Stimulated activated CD4-positive, alpha-beta T cell treated with anti-CD3 and anti-CD28 coated beads, Interleukin-12 subunit alpha, Interleukin-12 subunit beta, amount 100 ng/mL, for 4 hours (primary cell): ENCODE measurements around the gene PHEX.

ENCODE experiments used
- DNase-seq: peaks from one replicate; pipeline ENCODE4 v3.0.0-alpha.2; 2020

The PHEX gene

DNA sequence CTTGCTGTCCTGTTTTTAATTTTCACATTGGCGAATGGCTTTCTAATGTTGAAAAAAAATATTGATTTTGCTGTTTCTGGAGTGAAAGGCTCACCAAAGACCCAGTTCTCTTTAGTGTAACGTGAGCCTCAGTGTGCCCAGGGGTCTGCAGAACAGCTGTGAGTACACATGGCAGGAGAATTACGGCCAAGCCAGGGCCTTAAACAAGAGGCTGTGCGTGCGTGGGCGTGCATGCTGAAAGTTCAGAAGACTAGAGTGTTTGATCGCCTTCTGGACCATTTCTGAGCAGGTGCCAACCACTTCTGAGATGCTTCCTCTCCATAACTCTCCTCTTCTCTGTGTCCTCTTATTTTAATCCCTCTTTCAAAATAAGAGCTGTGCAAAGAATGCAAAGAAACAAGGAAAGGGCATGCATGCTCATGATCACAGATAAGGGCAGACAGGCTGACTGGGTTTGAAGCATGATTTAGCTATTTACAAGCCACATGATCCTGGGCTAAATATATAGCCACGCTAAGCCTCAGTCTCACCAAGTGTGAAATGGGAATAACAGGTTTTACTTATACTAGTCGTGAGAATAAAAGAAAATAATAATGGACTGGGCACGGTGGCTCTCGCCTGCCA, 9.9 kb downstream of the PHEX start:
- DNase-seq, result no peak

GRCh38 chrX:22043872-22044271, 11.7 kb downstream of the PHEX start:
- DNase-seq, result no peak

- no peak for DNase-seq
These were observed 15.3 kb downstream of the PHEX start for GRCh38 chrX:22047468-22047867.

GRCh38 chrX:22053481-22053880, 21.4 kb downstream of the PHEX start:
- no peak for DNase-seq

DNA sequence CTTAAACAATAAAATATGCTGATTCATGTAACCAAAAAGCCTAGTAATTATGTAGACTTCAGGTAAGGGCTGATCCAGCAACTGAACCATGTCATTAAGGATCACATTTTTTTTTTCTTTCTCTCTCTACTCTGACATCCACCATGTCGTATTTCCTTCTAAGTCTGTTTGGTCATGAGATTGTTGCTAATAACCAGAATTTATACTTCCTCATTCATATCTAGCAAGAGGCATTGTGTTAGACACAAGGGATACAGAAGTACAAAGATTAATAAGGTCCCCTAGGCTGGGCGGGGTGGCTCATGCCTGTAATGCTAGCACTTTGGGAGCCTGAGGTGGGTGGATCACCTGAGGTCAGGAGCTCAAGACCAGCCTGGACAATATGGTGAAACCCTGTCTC, 24.1 kb downstream of the PHEX start:
- DNase-seq, result no peak

DNA sequence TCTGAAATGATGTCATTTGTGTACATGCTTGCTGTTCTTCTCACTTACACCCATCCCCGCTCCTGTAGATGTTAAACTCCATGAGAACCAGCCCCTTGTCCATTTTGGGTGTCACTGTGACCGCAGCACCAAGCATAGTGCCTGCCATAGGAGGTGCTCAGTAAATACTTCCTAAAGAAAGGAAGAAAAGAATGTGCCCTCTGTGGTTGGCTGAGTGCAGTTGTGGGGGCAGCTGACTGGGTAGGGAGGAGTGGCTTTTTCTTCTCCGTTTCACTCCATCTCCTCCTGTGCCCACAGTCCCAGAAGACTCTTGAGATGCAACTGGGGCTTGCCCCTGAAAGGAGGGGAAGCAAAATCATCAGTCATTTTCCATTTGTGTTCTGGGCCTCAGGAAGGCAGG, 25.5 kb downstream of the PHEX start:
- DNase-seq, result no peak

DNA sequence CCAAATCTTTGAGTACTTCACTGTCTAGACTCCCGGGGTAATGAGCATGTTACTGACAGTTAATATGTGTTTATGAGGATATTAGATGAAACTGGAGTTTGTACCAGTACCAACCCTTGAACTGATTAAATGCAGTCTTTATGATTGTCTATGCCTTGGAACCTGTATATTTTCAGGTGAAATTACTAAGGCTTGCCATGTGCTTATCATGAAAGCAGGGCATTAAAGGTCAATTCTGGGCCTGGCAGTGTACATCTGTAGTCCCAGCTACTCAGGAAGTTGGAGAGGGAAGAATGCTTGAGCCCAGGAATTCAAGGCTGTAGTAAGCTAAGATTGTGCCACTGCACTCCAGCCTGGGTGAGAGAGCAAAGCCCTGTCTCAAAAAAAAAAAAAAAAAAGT, 27.6 kb downstream of the PHEX start:
- no peak for DNase-seq

DNA sequence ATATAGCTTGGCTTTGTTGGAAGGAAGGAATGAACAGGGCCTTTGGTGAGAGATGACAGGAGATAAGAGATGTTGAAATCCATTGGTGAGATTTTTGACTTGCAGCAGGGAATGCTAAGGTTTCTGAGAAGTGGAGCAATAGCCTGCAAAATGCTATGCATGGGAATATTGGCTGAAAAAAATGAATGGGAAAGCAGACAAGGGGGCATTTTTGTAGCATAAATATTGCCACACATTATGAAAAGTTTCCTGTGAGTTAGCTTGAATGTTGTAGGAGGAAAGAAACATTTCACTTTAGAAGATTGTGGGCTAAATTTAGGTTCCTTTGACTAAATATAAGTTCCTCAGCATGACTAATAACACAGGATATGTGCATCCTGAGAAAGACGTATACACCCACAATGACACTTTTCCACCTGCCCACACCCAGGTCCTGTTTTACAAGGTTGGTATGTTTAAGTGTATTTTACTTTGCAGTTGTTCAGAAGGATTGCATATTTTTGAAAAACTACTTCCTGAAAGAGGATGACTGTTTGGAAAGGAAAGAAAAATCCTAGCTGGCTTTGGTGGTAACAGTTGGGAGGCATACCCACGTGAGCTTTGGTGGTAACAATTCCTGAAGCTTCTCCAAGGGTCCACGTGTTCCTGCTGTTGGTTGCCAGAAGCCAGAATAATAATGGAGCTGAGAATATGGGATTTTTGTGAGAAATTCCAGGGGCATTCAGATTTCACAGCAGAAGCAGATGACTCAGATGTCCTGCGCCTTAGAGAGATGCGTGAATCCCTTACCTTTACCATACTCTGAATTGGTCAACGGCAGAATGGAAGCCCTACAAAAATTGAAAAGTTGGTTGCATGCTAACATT, 28.5 kb downstream of the PHEX start:
- no peak for DNase-seq

GRCh38 chrX:22063284-22063683, 31.2 kb downstream of the PHEX start:
- DNase-seq, result peak; percentile 16

DNA sequence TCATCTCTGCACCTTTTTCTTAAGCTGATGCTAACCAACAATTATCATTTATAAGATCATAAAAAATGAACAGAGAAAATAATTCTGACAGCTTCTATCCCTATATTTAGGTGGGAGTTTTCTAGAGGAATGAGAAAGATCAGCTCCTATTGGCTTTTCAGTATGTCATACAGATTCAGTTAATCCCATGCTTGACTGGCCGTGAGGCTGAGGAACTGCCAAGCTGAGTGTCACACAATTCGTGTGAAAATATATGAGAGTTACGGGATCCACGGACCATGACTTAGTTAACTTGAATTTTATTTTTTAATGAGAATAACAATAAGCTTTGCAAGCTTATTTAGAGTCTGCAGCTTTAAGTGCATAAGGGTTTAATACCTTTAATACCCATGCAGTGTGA, 37.5 kb downstream of the PHEX start:
- no peak for DNase-seq

DNA sequence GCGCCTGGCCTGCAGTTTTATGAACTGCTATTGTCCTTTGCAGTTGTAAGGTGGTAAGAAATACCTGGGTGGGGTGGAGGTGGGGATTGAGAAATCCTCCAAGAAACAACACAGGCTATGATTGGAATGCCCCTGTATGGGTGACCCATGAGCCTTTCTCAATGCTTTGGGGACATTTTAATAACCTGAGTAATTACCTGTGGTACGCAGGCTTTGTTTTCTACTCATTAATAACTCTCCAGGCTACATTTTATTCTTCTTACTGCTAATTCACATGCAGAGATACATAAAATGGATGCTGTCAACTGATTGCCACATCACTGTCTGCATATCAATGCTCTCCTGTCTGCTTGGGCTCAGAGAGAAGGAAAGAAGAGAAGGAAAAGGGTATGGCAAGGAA, 41.8 kb downstream of the PHEX start:
- no peak for DNase-seq

GRCh38 chrX:22078117-22078516, 46.0 kb downstream of the PHEX start:
- no peak for DNase-seq

GRCh38 chrX:22081475-22082092, 49.5 kb downstream of the PHEX start:
- DNase-seq, result peak; percentile 58

- no peak for DNase-seq
These were observed 53.9 kb downstream of the PHEX start for GRCh38 chrX:22086003-22086402.

GRCh38 chrX:22087011-22087557, 55.0 kb downstream of the PHEX start:
- DNase-seq, result no peak

GRCh38 chrX:22088326-22088725, 56.2 kb downstream of the PHEX start:
- no peak for DNase-seq

DNA sequence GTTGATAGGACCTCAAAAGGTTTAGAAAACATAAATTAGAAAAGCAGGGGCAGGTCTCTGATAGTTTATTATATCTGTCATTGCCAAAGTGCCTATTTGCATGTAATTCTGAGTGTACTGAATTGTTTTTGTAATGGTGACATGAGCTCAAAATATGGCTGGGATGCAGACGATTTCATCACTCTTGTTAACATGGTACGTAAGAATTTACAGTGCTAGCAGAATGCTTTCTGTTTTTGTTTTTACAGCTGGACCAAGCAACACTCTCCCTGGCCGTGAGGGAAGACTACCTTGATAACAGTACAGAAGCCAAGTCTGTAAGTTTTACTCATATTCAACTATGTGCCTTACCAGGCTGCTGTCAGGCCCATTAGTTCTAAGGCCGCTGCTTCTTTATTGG, 58.1 kb downstream of the PHEX start:
- no peak for DNase-seq

GRCh38 chrX:22093550-22093949, 61.4 kb downstream of the PHEX start:
- DNase-seq, result no peak

DNA sequence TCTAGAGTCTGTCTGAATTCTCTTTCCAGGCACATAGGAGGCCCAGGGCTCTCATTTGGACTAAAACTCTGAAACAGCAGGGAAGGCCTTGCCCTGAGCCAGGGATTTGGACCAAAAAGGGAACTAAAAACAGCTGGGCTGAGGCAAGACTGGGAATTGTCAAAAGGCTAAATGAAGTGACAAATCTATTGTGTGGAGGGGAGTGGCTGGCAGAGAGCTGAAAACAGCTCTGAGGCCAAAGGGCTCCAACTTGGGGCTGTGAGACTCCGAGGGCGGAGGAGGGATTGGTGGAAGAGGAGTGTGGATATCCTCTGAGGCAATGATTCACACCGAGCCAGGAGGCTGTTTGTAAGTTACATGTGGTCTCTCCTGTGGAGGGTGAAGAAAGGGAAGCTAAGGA, 63.2 kb downstream of the PHEX start:
- no peak for DNase-seq

GRCh38 chrX:22095856-22096255, 63.7 kb downstream of the PHEX start:
- no peak for DNase-seq

DNA sequence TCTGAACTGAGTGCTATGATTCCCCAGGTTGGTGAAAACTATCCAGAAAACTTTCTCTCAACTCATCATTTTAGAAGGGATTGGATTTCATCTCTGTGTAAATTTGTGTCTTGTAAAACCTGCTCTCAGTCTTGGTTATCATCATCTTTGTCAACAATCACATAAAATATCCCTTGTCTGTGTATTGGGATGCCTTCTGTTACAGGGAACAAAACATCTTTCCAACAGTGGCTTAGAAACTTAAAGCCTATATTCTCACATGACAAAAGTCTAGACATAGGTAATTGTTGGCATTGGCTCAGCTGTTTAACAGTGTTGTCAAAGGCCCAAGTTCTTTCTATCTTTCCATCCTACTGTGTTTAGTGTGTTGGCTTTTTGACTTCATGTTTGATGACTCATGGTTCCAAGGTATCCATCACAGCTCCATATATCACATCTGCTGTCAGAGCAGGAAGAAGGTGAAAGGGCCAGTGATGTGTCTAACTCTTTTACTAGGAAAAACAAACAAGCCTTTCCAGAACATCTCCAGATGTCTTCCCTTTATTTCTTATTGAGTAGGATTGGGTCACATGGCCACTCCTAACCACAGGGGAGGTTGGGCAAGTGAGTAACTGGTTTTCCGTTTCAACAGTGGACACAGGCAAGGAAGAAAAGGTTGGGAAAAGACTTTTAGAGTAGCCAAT, 65.0 kb downstream of the PHEX start:
- no peak for DNase-seq

- DNase-seq, result no peak
These were observed 73.1 kb downstream of the PHEX start for GRCh38 chrX:22105231-22105630.

DNA sequence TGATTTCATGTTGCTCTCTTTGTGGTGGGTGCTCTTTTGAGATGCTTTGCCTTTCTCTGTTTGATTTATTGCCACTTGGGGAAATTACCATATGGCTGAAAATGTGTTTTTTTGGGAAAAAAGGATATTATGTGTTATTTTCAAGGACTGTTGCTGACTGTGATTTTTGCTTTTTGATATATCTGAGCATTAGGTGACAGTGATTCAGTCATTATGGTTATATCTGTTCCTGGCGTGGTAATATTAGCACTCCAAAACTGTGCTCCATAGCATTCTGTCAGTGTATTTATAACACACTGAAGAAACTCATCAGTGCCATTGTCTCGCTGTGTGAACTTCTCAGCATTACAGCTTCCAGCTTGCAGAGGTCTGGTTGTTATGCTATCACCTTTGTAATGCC, 73.8 kb downstream of the PHEX start:
- DNase-seq, result no peak
